HEK293 (cell line): ENCODE data around the gene SNX8.

Experiments
- CTCF ChIA-PET: fragments of 350-600 bp; formaldehyde crosslinking; extraction: SDS; loops from one replicate; lab custom pipeline; 2021; ENCODE audit warnings: antibody characterized with exemption; lab: Yijun Ruan, JAX
- POLR2A ChIA-PET: fragments of 300-600 bp; formaldehyde crosslinking; extraction: SDS; loops from one replicate; lab custom pipeline; 2020; ENCODE audit warnings: antibody characterized with exemption, inconsistent platforms; lab: Yijun Ruan, JAX
- H3K27ac ChIP-seq: fragments of 200-500 bp; sonication (Bioruptor generic); 2 replicates; pipeline ENCODE4 v1.5.1; 2014; ENCODE audit warnings: low read depth, low read length, control low read depth, inconsistent platforms; ENCODE audit errors: extremely low read depth
- H3K36me3 ChIP-seq, 2 experiments: fragments of 200-500 bp in 1 of 2; sonication (Bioruptor generic) in 1 of 2; 1 replicate in 1 of 2; 2 replicates in 1 of 2; pipeline ENCODE4 v1.5.1; 2014 to 2017; ENCODE audit warnings: inconsistent platforms in 2 of 2, low read length in 2 of 2; ENCODE audit not compliant: control insufficient read depth in 2 of 2, insufficient read depth in 1 of 2
- H3K4me1 ChIP-seq: fragments of 200-500 bp; sonication (Bioruptor generic); 2 replicates; pipeline ENCODE4 v1.5.1; 2014; ENCODE audit warnings: mild to moderate bottlenecking, low read length, inconsistent platforms; ENCODE audit not compliant: control insufficient read depth, insufficient read depth
- H3K4me3 ChIP-seq: 2 replicates; pipeline ENCODE4 v1.5.1; 2011; ENCODE audit warnings: low read depth, mild to moderate bottlenecking, control low read depth, low read length, moderate library complexity
- H3K9me3 ChIP-seq: fragments of 200-500 bp; sonication (Bioruptor generic); 2 replicates; pipeline ENCODE4 v1.5.1; 2014; ENCODE audit warnings: low read depth, low read length, inconsistent platforms; ENCODE audit not compliant: control insufficient read depth, insufficient read depth
- BCL11A ChIP-seq: fragments of 450-650 bp; formaldehyde crosslinking; IDR thresholded peaks from 2 replicates; pipeline ENCODE4 v1.5.1; 2016; ENCODE audit warnings: low read depth, missing biosample characterization, missing genetic modification characterization
- IKZF3 ChIP-seq: fragments of 450-650 bp; IDR thresholded peaks from 2 replicates; pipeline ENCODE4 v1.5.0; 2018; ENCODE audit warnings: missing biosample characterization, mild to moderate bottlenecking, missing genetic modification characterization, moderate library complexity
- PRDM4 ChIP-seq: fragments of 450-650 bp; formaldehyde crosslinking; IDR thresholded peaks from 2 replicates; pipeline ENCODE4 v1.5.1; 2017; ENCODE audit warnings: missing biosample characterization, missing genetic modification characterization
- ZIC2 ChIP-seq: fragments of 450-650 bp; formaldehyde crosslinking; IDR thresholded peaks from 2 replicates; pipeline ENCODE4 v1.5.1; 2016; ENCODE audit warnings: missing biosample characterization, missing genetic modification characterization
- ZNF175 ChIP-seq: fragments of 450-650 bp; formaldehyde crosslinking; IDR thresholded peaks from 2 replicates; pipeline ENCODE4 v1.5.1; 2016; ENCODE audit warnings: missing biosample characterization, missing genetic modification characterization
- ZNF266 ChIP-seq: fragments of 450-650 bp; formaldehyde crosslinking; IDR thresholded peaks from 2 replicates; pipeline ENCODE4 v1.5.1; 2016; ENCODE audit warnings: missing biosample characterization, missing genetic modification characterization, low read depth
- ZNF677 ChIP-seq: fragments of 450-650 bp; IDR thresholded peaks from 2 replicates; pipeline ENCODE4 v1.5.0; 2018; ENCODE audit warnings: missing biosample characterization, mild to moderate bottlenecking, missing genetic modification characterization, moderate library complexity
- ZNF707 ChIP-seq: fragments of 450-650 bp; formaldehyde crosslinking; IDR thresholded peaks from 2 replicates; pipeline ENCODE4 v1.5.1; 2016; ENCODE audit warnings: missing biosample characterization, missing genetic modification characterization
- ZNF837 ChIP-seq: fragments of 450-650 bp; formaldehyde crosslinking; IDR thresholded peaks from 2 replicates; pipeline ENCODE4 v1.5.1; 2016; ENCODE audit warnings: missing biosample characterization, missing genetic modification characterization
- TF ChIP-seq, protein P1 (sequence below): fragments of 450-650 bp; formaldehyde crosslinking; conservative IDR thresholded peaks from 2 replicates; pipeline ENCODE4 v1.5.1; 2016; ENCODE audit warnings: low read depth, missing biosample characterization, missing genetic modification characterization
- TF ChIP-seq, protein P2 (sequence below): fragments of 450-650 bp; formaldehyde crosslinking; IDR thresholded peaks from 2 replicates; pipeline ENCODE4 v1.5.1; 2016; ENCODE audit warnings: missing biosample characterization, missing genetic modification characterization
- TF ChIP-seq, protein P3 (sequence below): fragments of 450-650 bp; formaldehyde crosslinking; IDR thresholded peaks from 2 replicates; pipeline ENCODE4 v1.5.1; 2017; ENCODE audit warnings: missing biosample characterization, missing genetic modification characterization
- TF ChIP-seq, protein P4 (sequence below): fragments of 450-650 bp; formaldehyde crosslinking; conservative IDR thresholded peaks from 2 replicates; pipeline ENCODE4 v1.5.1; 2016; ENCODE audit warnings: low read depth, missing biosample characterization, missing genetic modification characterization

The SNX8 gene

DNA sequence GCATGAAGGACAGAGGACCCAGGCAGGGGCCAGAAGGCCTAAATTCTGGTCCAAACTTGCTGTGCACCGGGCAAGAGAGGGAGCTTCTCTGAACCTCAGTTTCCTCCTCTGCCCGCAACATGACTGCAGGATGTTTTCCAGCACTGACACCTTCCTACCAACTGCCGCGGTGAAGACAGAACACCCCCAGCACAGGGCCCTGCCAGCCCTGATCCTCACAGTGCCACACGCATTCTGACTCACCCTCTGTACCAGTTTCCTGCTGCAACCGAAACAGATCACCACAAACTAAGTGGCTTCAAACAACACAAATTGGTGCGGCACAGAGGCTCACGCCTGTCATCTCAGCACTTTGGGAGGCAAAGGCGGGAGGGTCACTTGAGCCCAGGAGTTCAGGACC is 99.6 kb downstream of the SNX8 start (continued):
- TF ChIP-seq, protein P1, sequence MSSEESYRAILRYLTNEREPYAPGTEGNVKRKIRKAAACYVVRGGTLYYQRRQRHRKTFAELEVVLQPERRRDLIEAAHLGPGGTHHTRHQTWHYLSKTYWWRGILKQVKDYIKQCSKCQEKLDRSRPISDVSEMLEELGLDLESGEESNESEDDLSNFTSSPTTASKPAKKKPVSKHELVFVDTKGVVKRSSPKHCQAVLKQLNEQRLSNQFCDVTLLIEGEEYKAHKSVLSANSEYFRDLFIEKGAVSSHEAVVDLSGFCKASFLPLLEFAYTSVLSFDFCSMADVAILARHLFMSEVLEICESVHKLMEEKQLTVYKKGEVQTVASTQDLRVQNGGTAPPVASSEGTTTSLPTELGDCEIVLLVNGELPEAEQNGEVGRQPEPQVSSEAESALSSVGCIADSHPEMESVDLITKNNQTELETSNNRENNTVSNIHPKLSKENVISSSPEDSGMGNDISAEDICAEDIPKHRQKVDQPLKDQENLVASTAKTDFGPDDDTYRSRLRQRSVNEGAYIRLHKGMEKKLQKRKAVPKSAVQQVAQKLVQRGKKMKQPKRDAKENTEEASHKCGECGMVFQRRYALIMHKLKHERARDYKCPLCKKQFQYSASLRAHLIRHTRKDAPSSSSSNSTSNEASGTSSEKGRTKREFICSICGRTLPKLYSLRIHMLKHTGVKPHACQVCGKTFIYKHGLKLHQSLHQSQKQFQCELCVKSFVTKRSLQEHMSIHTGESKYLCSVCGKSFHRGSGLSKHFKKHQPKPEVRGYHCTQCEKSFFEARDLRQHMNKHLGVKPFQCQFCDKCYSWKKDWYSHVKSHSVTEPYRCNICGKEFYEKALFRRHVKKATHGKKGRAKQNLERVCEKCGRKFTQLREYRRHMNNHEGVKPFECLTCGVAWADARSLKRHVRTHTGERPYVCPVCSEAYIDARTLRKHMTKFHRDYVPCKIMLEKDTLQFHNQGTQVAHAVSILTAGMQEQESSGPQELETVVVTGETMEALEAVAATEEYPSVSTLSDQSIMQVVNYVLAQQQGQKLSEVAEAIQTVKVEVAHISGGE = no peak
- TF ChIP-seq, all 188 proteins: peak for 0

- H3K9me3 ChIP-seq = no peaks in the 10 kb centered on the region
- peaks cover 0 to 88% of the 10 kb centered on the region in 2 experiments; a peak in 2 of 3 replicates for H3K36me3 ChIP-seq
- no peak overlapping the region for H3K27ac ChIP-seq
- no peak overlapping the region for H3K4me3 ChIP-seq
- H3K4me1 ChIP-seq = no peaks in the 10 kb centered on the region
- ChIA-PET POLR2A (no interaction called here), CTCF (interaction anchor here (0.6 to 1.0 kb wide), 3 partner anchors 134 to 507 kb away, joined by 3 to 4 read pairs (median 4); no protein-coding TSS in a partner anchor)
- TF ChIP-seq PRDM4 (no peak), ZIC2 (tag by site-specific recombination) (peak; percentile 33; the same call in 1 of the 2 replicates), ZNF707 (tag by site-specific recombination) (no peak), ZNF266 (tag by site-specific recombination) (no peak)
- TF ChIP-seq, protein P2, sequence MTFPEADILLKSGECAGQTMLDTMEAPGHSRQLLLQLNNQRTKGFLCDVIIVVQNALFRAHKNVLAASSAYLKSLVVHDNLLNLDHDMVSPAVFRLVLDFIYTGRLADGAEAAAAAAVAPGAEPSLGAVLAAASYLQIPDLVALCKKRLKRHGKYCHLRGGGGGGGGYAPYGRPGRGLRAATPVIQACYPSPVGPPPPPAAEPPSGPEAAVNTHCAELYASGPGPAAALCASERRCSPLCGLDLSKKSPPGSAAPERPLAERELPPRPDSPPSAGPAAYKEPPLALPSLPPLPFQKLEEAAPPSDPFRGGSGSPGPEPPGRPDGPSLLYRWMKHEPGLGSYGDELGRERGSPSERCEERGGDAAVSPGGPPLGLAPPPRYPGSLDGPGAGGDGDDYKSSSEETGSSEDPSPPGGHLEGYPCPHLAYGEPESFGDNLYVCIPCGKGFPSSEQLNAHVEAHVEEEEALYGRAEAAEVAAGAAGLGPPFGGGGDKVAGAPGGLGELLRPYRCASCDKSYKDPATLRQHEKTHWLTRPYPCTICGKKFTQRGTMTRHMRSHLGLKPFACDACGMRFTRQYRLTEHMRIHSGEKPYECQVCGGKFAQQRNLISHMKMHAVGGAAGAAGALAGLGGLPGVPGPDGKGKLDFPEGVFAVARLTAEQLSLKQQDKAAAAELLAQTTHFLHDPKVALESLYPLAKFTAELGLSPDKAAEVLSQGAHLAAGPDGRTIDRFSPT (tag by site-specific recombination) = no peak
- TF ChIP-seq, protein P3, sequence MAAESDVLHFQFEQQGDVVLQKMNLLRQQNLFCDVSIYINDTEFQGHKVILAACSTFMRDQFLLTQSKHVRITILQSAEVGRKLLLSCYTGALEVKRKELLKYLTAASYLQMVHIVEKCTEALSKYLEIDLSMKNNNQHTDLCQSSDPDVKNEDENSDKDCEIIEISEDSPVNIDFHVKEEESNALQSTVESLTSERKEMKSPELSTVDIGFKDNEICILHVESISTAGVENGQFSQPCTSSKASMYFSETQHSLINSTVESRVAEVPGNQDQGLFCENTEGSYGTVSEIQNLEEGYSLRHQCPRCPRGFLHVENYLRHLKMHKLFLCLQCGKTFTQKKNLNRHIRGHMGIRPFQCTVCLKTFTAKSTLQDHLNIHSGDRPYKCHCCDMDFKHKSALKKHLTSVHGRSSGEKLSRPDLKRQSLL = no peak
Measured at GRCh38 chr7:2213551-2214215, 100.6 kb downstream of the SNX8 start.

DNA sequence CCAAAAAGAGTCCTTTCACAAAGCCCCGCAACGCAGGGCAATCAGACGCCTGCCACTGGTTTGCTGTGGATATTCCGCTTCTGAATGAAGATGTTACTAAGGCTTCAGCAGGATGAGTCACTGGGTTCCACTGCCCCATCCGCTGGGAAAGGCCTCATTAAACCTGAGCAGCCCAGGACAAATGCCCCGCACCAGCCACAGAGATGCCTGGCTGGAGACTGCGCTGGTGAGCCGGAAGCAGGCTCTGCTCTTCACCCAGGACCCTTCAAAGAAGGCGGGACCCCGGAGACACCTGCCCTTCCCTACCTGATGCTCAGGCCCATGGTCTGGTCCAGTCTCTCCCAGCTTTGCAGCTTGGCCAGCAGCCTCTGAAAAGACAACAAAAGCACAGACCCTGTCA is 101.3 kb downstream of the SNX8 start:
- Histone ChIP-seq H3K27ac (no peak overlapping the region), H3K4me3 (no peak overlapping the region), H3K36me3 (peaks cover under 1 to 89% of the 10 kb centered on the region in 2 experiments; a peak in 2 of 3 replicates), H3K4me1 (no peaks in the 10 kb centered on the region), H3K9me3 (no peaks in the 10 kb centered on the region)
- ChIA-PET POLR2A (no interaction called here), CTCF (no interaction called here)
- TF ChIP-seq ZNF837 (no peak), IKZF3 (no peak)

- CTCF ChIA-PET = interaction anchor here (1.1 kb wide), 1 partner anchor 17 kb away, joined by 3 read pairs; no protein-coding TSS in a partner anchor
- Histone ChIP-seq H3K27ac (no peak overlapping the region), H3K9me3 (no peaks in the 10 kb centered on the region), H3K4me3 (no peak overlapping the region), H3K4me1 (no peaks in the 10 kb centered on the region), H3K36me3 (peaks cover 7 to 89% of the 10 kb centered on the region in 2 experiments; a peak in 2 of 3 replicates)
- POLR2A ChIA-PET = no interaction called here
- no peak for TF ChIP-seq ZNF677
- TF ChIP-seq ZNF175 (tag by site-specific recombination) = no peak
- no peak for TF ChIP-seq BCL11A (tag by site-specific recombination)
- TF ChIP-seq, protein P4, sequence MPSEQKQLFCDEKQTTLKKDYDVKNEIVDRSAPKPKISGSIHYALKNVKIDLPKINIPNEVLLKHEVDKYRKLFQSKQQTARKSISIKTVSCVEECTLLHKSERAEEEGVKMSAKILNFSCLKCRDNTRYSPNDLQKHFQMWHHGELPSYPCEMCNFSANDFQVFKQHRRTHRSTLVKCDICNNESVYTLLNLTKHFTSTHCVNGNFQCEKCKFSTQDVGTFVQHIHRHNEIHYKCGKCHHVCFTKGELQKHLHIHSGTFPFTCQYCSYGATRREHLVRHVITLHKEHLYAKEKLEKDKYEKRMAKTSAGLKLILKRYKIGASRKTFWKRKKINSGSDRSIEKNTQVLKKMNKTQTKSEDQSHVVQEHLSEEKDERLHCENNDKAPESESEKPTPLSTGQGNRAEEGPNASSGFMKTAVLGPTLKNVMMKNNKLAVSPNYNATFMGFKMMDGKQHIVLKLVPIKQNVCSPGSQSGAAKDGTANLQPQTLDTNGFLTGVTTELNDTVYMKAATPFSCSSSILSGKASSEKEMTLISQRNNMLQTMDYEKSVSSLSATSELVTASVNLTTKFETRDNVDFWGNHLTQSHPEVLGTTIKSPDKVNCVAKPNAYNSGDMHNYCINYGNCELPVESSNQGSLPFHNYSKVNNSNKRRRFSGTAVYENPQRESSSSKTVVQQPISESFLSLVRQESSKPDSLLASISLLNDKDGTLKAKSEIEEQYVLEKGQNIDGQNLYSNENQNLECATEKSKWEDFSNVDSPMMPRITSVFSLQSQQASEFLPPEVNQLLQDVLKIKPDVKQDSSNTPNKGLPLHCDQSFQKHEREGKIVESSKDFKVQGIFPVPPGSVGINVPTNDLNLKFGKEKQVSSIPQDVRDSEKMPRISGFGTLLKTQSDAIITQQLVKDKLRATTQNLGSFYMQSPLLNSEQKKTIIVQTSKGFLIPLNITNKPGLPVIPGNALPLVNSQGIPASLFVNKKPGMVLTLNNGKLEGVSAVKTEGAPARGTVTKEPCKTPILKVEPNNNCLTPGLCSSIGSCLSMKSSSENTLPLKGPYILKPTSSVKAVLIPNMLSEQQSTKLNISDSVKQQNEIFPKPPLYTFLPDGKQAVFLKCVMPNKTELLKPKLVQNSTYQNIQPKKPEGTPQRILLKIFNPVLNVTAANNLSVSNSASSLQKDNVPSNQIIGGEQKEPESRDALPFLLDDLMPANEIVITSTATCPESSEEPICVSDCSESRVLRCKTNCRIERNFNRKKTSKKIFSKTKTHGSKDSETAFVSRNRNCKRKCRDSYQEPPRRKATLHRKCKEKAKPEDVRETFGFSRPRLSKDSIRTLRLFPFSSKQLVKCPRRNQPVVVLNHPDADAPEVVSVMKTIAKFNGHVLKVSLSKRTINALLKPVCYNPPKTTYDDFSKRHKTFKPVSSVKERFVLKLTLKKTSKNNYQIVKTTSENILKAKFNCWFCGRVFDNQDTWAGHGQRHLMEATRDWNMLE (tag by site-specific recombination) = no peak
Measured at GRCh38 chr7:2211926-2212325, 102.3 kb downstream of the SNX8 start.
